Endothelial cell of umbilical vein (primary cell): Measurements from ENCODE around the gene GPR135. TPM values are rescaled to one million over a fixed set of nuclear protein-coding genes. Genes with fewer than 3 reads are reported as not detected.

Source experiments
- BruUV-seq: library from RNA; stranded (reverse); fragments of 400-500 nt; replicated peaks from 2 replicates; lab custom pipeline; 2021; lab: Mats Ljungman, UMichigan
- CTCF ChIA-PET: fragments of 300-600, 350-600 bp; sonication (Branson Sonifier 250); formaldehyde crosslinking; loops from one replicate; lab custom pipeline; 2021; ENCODE audit warnings: antibody characterized with exemption, inconsistent platforms; lab: Charles Lee
- POLR2A ChIA-PET: fragments of 300-600, 350-600 bp; sonication (Branson Sonifier 250); formaldehyde crosslinking; loops from one replicate; lab custom pipeline; 2021; ENCODE audit warnings: antibody characterized with exemption, inconsistent platforms; lab: Charles Lee
- DNase-seq: peaks from one replicate; pipeline ENCODE4 v3.0.0-alpha.2; 2011; ENCODE audit warnings: low read depth, low spot score
- FAIRE-seq: peaks from 2 replicates; lab custom pipeline; 2011; peaks lifted over from hg19 to GRCh38; lab: Jason Lieb, UNC
- H2AFZ ChIP-seq: 2 replicates; pipeline ENCODE4 v1.6.0; 2012; ENCODE audit warnings: low read depth, low read length, control low read depth, inconsistent platforms
- H3K27ac ChIP-seq: 2 replicates; pipeline ENCODE4 v1.5.1; 2011; ENCODE audit warnings: low read depth, mild to moderate bottlenecking, control low read depth, low read length, moderate library complexity; ENCODE audit not compliant: insufficient read depth
- H3K27me3 ChIP-seq, 2 experiments: 2 replicates each; pipeline versions ENCODE4 v1.6.0 to v1.6.1; 2011; ENCODE audit warnings: low read length in 2 of 2, mixed read lengths in 1 of 2; ENCODE audit not compliant: control insufficient read depth in 2 of 2, insufficient read depth in 2 of 2
- H3K36me3 ChIP-seq, 2 experiments: 2 replicates in 1 of 2; 3 replicates in 1 of 2; pipeline ENCODE4 v1.5.1; 2011; ENCODE audit warnings: low read length in 2 of 2, mild to moderate bottlenecking in 1 of 2, moderate library complexity in 1 of 2; ENCODE audit not compliant: control insufficient read depth in 2 of 2, insufficient read depth in 2 of 2; ENCODE audit errors: extremely low read depth in 1 of 2
- H3K4me1 ChIP-seq: 3 replicates; pipeline ENCODE4 v1.5.1; 2011; ENCODE audit warnings: mild to moderate bottlenecking, low read length; ENCODE audit not compliant: control insufficient read depth, insufficient read depth; ENCODE audit errors: extremely low read depth
- H3K4me2 ChIP-seq: 2 replicates; pipeline ENCODE4 v1.6.1; 2011; ENCODE audit warnings: low read length, control low read depth, mixed read lengths; ENCODE audit not compliant: insufficient read depth
- H3K4me3 ChIP-seq, 3 experiments: fragments of 200-600 bp in 1 of 3; sonication (generic), shearing (Covaris generic) in 1 of 3; replicated peaks in 1 of 3; 2 replicates each; pipeline ENCODE4 v1.5.1; 2011 to 2016; ENCODE audit warnings: control low read depth in 3 of 3, low read length in 3 of 3, mild to moderate bottlenecking in 2 of 3, inconsistent platforms in 1 of 3, low read depth in 1 of 3, moderate library complexity in 1 of 3; ENCODE audit not compliant: insufficient read depth in 1 of 3
- H3K79me2 ChIP-seq: 2 replicates; pipeline ENCODE4 v1.6.0; 2012; ENCODE audit warnings: low read length, inconsistent platforms; ENCODE audit not compliant: control insufficient read depth, insufficient read depth
- H3K9ac ChIP-seq: replicated peaks from 2 replicates; pipeline ENCODE3; 2011; ENCODE audit warnings: low read length, control low read depth; ENCODE audit not compliant: insufficient read depth; ENCODE audit errors: extremely low read depth
- H3K9me1 ChIP-seq: replicated peaks from 3 replicates; pipeline ENCODE4 v1.6.0; 2011; ENCODE audit warnings: mild to moderate bottlenecking, low read length; ENCODE audit not compliant: control insufficient read depth, insufficient read depth; ENCODE audit errors: extremely low read depth
- H3K9me3 ChIP-seq: replicated peaks from 2 replicates; pipeline ENCODE4 v1.5.1; 2012; ENCODE audit warnings: low read length, inconsistent platforms; ENCODE audit not compliant: control insufficient read depth, insufficient read depth
- H4K20me1 ChIP-seq: replicated peaks from 2 replicates; pipeline ENCODE3; 2011; ENCODE audit warnings: mild to moderate bottlenecking, low read length; ENCODE audit not compliant: control insufficient read depth, insufficient read depth; ENCODE audit errors: extremely low read depth
- CTCF ChIP-seq, 2 donors: IDR thresholded peaks; 1 replicate in 1 of 2; 2 replicates in 1 of 2; pipeline ENCODE4 v1.5.1; 2011; ENCODE audit warnings: low read length in 2 of 2, mild to moderate bottlenecking in 2 of 2, moderate library complexity in 2 of 2, control low read depth in 1 of 2, inconsistent platforms in 1 of 2, low read depth in 1 of 2; ENCODE audit not compliant: insufficient read depth in 1 of 2; ENCODE audit errors: extremely low read depth in 1 of 2
- GATA2 ChIP-seq: IDR thresholded peaks from 2 replicates; pipeline ENCODE4 v1.7.0; 2011; ENCODE audit warnings: low read depth, mild to moderate bottlenecking, moderate library complexity, mixed read lengths, low read length; ENCODE audit not compliant: insufficient read length, insufficient read depth
- JUN ChIP-seq: IDR thresholded peaks from 2 replicates; pipeline ENCODE4 v1.6.1; 2011; ENCODE audit warnings: borderline replicate concordance, low read depth; ENCODE audit not compliant: insufficient read length, insufficient read depth
- POLR2AphosphoS5 ChIP-seq: IDR thresholded peaks from 2 replicates; pipeline ENCODE4 v1.6.1; 2012; ENCODE audit warnings: low read depth, mild to moderate bottlenecking, control low read depth, low read length, moderate library complexity; ENCODE audit not compliant: insufficient read depth
- dilution Hi-C: fragments of 300-500 bp; cut with MboI; formaldehyde crosslinking; loops from one replicate; pipeline ENCODE4 v1.15.0; 2019; ENCODE audit warnings: low sequenced_read_pairs; ENCODE audit not compliant: extremely low pct_ligation_motif_present
- intact Hi-C: fragments of 100-400 bp; cut with micrococcal nuclease; formaldehyde crosslinking; loops from one replicate; pipeline ENCODE4 v1.10.0; 2022
- polyA plus RNA-seq, 4 experiments: library from polyadenylated mRNA; depleted of rRNA in 3 of 4; stranded (reverse) in 3 of 4; unstranded in 1 of 4; fragments of >200 nt; gene quantifications; 2 replicates each; pipeline versions ENCODE4 v1.2.1 to v1.2.3, GENCODE V29; 2011 to 2012; ENCODE audit warnings: missing spikeins in 1 of 4
- total RNA-seq: library from RNA; stranded (reverse); gene quantifications from 2 replicates; pipeline ENCODE4 v1.2.3, GENCODE V29; 2021

GPR135 gene
- total and polyA plus RNA-seq, 2 donors (not counting 3 experiments of a cell fraction or from before 2014, with no cell fraction given): 0.80 to 3.4 TPM

- DNase-seq: no peak
- BruUV-seq: TSS peak; percentile 44
- H3K27me3 ChIP-seq: no peaks in the 10 kb centered on the region
Observed at GRCh38 chr14:59483363-59483762, 18.2 kb upstream of the GPR135 start.

More at GRCh38 chr14:59483363-59483762, 18.2 kb upstream of the GPR135 start:
- H3K9me3 ChIP-seq: no peaks in the 10 kb centered on the region
- H4K20me1 ChIP-seq: no peaks in the 10 kb centered on the region
- CTCF ChIA-PET: interaction anchor here (1.2 to 2.5 kb wide), 4 partner anchors 9 to 359 kb away, joined by 4 to 24 read pairs (median 12); no protein-coding TSS in a partner anchor
- peak overlapping the region; percentile 97 for H3K9ac ChIP-seq
- peaks cover 61% of the 10 kb centered on the region for H3K79me2 ChIP-seq
- H3K4me3 ChIP-seq: peak overlapping the region; percentile 24 to 98 (median 70)
- intact Hi-C loops (loop anchor here (1.0 to 5.0 kb wide), 6 partner anchors 77 to 764 kb away; partner anchors contain the start of genes DAAM1, PCNX4 and PPM1A), dilution Hi-C loops (no loop called here)
- POLR2A ChIA-PET: no interaction called here
- peak overlapping the region; percentile 9 for H2AFZ ChIP-seq
- no peaks in the 10 kb centered on the region for H3K9me1 ChIP-seq
- no peak for FAIRE-seq
- no peak for TF ChIP-seq CTCF (IDR thresholded peaks at IDR 0.05; ENCODE audit: extremely low read depth in 1 of 2, insufficient read depth in 1 of 2, low read depth in 1 of 2, low read length in 2 of 2)
- TF ChIP-seq POLR2AphosphoS5: no peak
- no peak for TF ChIP-seq JUN
- peak; percentile 32 for TF ChIP-seq GATA2
- peak overlapping the region; percentile 93 for H3K4me2 ChIP-seq
- peaks cover 31% of the 10 kb centered on the region for H3K4me1 ChIP-seq
- no peaks in the 10 kb centered on the region for H3K36me3 ChIP-seq
- H3K27ac ChIP-seq: peak overlapping the region; percentile 80
